Upper lobe of right lung (tissue), 1 donor: ENCODE data around the gene NCSTN. TPM values are rescaled to one million over a fixed set of nuclear protein-coding genes. Genes with fewer than 3 reads are reported as not detected.

Source experiments
- ATAC-seq: fragments of 200-7000 bp; cut with Tn5 transposase; one replicate; pipeline ENCODE4 v1.9.1; 2020; ENCODE audit warnings: mild to moderate bottlenecking, moderate library complexity
- DNase-seq: peaks from one replicate; pipeline ENCODE4 v3.0.0-alpha.2; 2020
- H3K27ac ChIP-seq: fragments of 200-600 bp; one replicate; pipeline ENCODE4 v1.8.0; 2022
- H3K27me3 ChIP-seq: fragments of 200-600 bp; one replicate; pipeline ENCODE4 v1.8.0; 2022; ENCODE audit warnings: mild to moderate bottlenecking
- H3K36me3 ChIP-seq: fragments of 200-600 bp; one replicate; pipeline ENCODE4 v1.8.0; 2022
- H3K4me1 ChIP-seq: fragments of 200-600 bp; one replicate; pipeline ENCODE4 v1.8.0; 2022
- H3K4me3 ChIP-seq: fragments of 200-600 bp; one replicate; pipeline ENCODE4 v1.8.0; 2022; ENCODE audit warnings: mild to moderate bottlenecking
- H3K9me3 ChIP-seq: fragments of 200-600 bp; one replicate; pipeline ENCODE4 v1.8.0; 2022
- CTCF ChIP-seq: fragments of 200-600 bp; IDR thresholded peaks from one replicate; pipeline ENCODE4 v1.8.0; 2022; ENCODE audit warnings: antibody characterized with exemption
- intact Hi-C: fragments of 100-400 bp; cut with DNase I; formaldehyde crosslinking; loops from one replicate; pipeline ENCODE4 v1.11.0; 2022
- total RNA-seq: library from RNA; stranded (reverse); fragmentation: NEBNext Ultra II Directional; extraction: Animal tissue kit (Norgen Biotek cat#: 25700); gene quantifications from one replicate; pipeline ENCODE4 v1.2.1, GENCODE V29; 2021
- donor health status: DM: no; HTN: yes; CAD: no; lungs with severe emphysema.

Gene NCSTN
- total RNA-seq, 1 donor from 2014 or later = 91.9 TPM

DNA sequence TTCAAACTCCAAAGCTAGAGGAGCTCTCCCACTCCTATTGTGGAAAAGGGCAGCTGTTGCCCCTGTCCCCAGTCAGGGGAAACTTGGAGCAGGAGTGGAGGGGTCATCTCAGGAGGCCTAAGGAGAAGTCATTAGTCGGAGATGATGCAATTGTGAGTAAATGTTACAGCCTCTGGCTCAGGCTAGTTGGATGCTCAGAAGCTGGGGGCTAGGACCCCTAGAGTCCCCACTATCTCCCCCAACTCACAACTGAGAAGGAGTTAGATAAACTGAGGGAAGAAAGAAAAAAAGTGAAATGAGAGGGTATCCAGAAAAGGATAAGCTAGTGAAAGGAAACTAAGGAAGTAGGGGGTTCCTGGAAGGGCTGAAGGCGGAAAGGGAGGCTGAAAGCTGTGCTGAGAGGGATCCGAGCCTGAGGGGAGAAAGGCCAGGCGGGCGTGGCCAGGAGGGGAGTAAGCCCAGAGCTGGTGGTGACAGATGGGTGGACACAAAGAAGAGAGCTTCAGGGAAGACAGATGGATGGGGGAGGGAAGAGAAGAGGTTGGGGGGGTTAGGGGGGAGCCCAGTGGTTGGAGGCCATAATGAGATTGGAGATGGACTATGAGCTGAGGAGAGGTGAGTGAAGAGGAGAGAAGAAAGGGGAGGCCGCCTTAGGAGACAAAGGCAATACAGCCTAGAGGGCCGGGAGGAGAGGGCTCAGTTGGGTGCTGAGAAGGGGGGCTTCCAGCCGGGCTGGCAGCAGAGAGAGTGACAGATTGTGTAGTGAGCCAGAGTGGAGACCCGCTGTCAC is 19.2 kb downstream of the NCSTN start:
- intact Hi-C loops = no loop called here
- no peaks in the 10 kb centered on the region for H3K4me1 ChIP-seq
- ATAC-seq (no peak), DNase-seq (no peak)
- H3K4me3 ChIP-seq = no peak overlapping the region
- no peaks in the 10 kb centered on the region for H3K27me3 ChIP-seq
- TF ChIP-seq CTCF = no peak
- no peaks in the 10 kb centered on the region for H3K9me3 ChIP-seq
- H3K36me3 ChIP-seq = peaks cover 27% of the 10 kb centered on the region
- H3K27ac ChIP-seq = no peak overlapping the region

GRCh38 chr1:160363010-160363409 is 19.8 kb downstream of the NCSTN start:
- no peaks in the 10 kb centered on the region for H3K4me1 ChIP-seq
- no peak overlapping the region for H3K27ac ChIP-seq
- no peak for DNase-seq
- no peak for TF ChIP-seq CTCF
- H3K9me3 ChIP-seq = no peaks in the 10 kb centered on the region
- no peaks in the 10 kb centered on the region for H3K27me3 ChIP-seq
- no peak overlapping the region for H3K4me3 ChIP-seq
- H3K36me3 ChIP-seq = peaks cover 21% of the 10 kb centered on the region
- ATAC-seq = no peak
- intact Hi-C loops = no loop called here

GRCh38 chr1:160363951-160364735 is 21.0 kb downstream of the NCSTN start:
- no peak for TF ChIP-seq CTCF
- no peaks in the 10 kb centered on the region for H3K4me1 ChIP-seq
- H3K9me3 ChIP-seq = no peaks in the 10 kb centered on the region
- H3K27ac ChIP-seq = no peak overlapping the region
- DNase-seq (no peak), ATAC-seq (no peak)
- H3K27me3 ChIP-seq = no peaks in the 10 kb centered on the region
- peaks cover 14% of the 10 kb centered on the region for H3K36me3 ChIP-seq
- no peak overlapping the region for H3K4me3 ChIP-seq
- intact Hi-C loops = no loop called here

- Histone ChIP-seq H3K9me3 (no peaks in the 10 kb centered on the region), H3K36me3 (peaks cover 5% of the 10 kb centered on the region), H3K27me3 (no peaks in the 10 kb centered on the region), H3K4me3 (no peak overlapping the region), H3K4me1 (no peaks in the 10 kb centered on the region), H3K27ac (no peak overlapping the region)
- intact Hi-C loops = no loop called here
- no peak for TF ChIP-seq CTCF
- DNase-seq (no peak), ATAC-seq (no peak)
Measured at GRCh38 chr1:160365325-160365724, 22.1 kb downstream of the NCSTN start.

GRCh38 chr1:160366731-160367515 is 23.7 kb downstream of the NCSTN start, which contains the start of gene NHLH1:
Gene NHLH1, plus strand, starts transcription at chr1:160367071. Its CDS starts 3,661 bp downstream, at chr1:160370732.
- DNase-seq (no peak), ATAC-seq (no peak)
- Histone ChIP-seq H3K27me3 (no peaks in the 10 kb centered on the region), H3K9me3 (no peaks in the 10 kb centered on the region), H3K4me3 (no peak within 1 kb of the TSS), H3K36me3 (no peaks in the 10 kb centered on the region), H3K4me1 (no peaks in the 10 kb centered on the region), H3K27ac (no peak within 1 kb of the TSS)
- intact Hi-C loops = no loop called here
- no peak for TF ChIP-seq CTCF
